Mesenchymal stem cell (in vitro differentiated cells and primary cell): ENCODE measurements around the gene ME1.

Source experiments
- DNase-seq: peaks from one replicate; pipeline ENCODE4 v3.0.0-alpha.2; 2013
- H2AFZ ChIP-seq: one replicate; pipeline ENCODE4 v1.6.1; 2013; ENCODE audit warnings: low read depth, mild to moderate bottlenecking, control low read depth, inconsistent platforms, low read length, moderate library complexity
- H2AK5ac ChIP-seq: 2 replicates; pipeline ENCODE4 v1.6.1; 2013; ENCODE audit warnings: low read length, moderate library complexity, mild to moderate bottlenecking, inconsistent platforms; ENCODE audit not compliant: severe bottlenecking
- H2BK120ac ChIP-seq: one replicate; pipeline ENCODE4 v1.6.1; 2013; ENCODE audit warnings: low read depth, mild to moderate bottlenecking, inconsistent platforms, low read length, moderate library complexity
- H2BK12ac ChIP-seq, 2 experiments: one replicate each; pipeline ENCODE4 v1.6.1; 2013; ENCODE audit warnings: inconsistent platforms in 2 of 2, low read length in 2 of 2, mild to moderate bottlenecking in 2 of 2, moderate library complexity in 2 of 2, control low read depth in 1 of 2
- H2BK15ac ChIP-seq: one replicate; pipeline ENCODE4 v1.6.1; 2013; ENCODE audit warnings: mild to moderate bottlenecking, low read depth, inconsistent platforms; ENCODE audit not compliant: poor library complexity, severe bottlenecking
- H2BK5ac ChIP-seq: 2 replicates; pipeline ENCODE4 v1.6.1; 2013; ENCODE audit warnings: low read depth, mild to moderate bottlenecking, low read length, control low read depth, inconsistent platforms; ENCODE audit not compliant: poor library complexity, severe bottlenecking
- H3K14ac ChIP-seq, 2 experiments: one replicate each; pipeline ENCODE4 v1.6.1; 2013; ENCODE audit warnings: inconsistent platforms in 2 of 2, low read length in 2 of 2, control low read depth in 1 of 2, mild to moderate bottlenecking in 1 of 2, moderate library complexity in 1 of 2
- H3K18ac ChIP-seq, 2 experiments: one replicate each; pipeline ENCODE4 v1.6.1; 2013; ENCODE audit warnings: inconsistent platforms in 2 of 2, low read length in 2 of 2, control low read depth in 1 of 2, low read depth in 1 of 2, mild to moderate bottlenecking in 1 of 2
- H3K23ac ChIP-seq, 2 experiments: one replicate each; pipeline ENCODE4 v1.6.1; 2013; ENCODE audit warnings: inconsistent platforms in 2 of 2, low read length in 2 of 2, mild to moderate bottlenecking in 2 of 2, moderate library complexity in 2 of 2, control low read depth in 1 of 2
- H3K27ac ChIP-seq: 2 replicates; pipeline ENCODE4 v1.5.1; 2013; ENCODE audit warnings: mild to moderate bottlenecking, moderate library complexity, low read length, control low read depth, inconsistent platforms; ENCODE audit not compliant: poor library complexity, severe bottlenecking
- H3K27me3 ChIP-seq, 2 experiments: 2 replicates each; pipeline versions ENCODE4 v1.6.1 to v1.7.0; 2013; ENCODE audit warnings: low read length in 2 of 2, mild to moderate bottlenecking in 2 of 2, moderate library complexity in 2 of 2, control low read depth in 1 of 2, inconsistent platforms in 1 of 2; ENCODE audit not compliant: control insufficient read depth in 1 of 2, insufficient read depth in 1 of 2
- H3K36me3 ChIP-seq, 2 experiments: 2 replicates each; pipeline versions ENCODE4 v1.6.1 to v1.7.0; 2013; ENCODE audit warnings: low read length in 2 of 2, control low read depth in 1 of 2, inconsistent platforms in 1 of 2, low read depth in 1 of 2, mild to moderate bottlenecking in 1 of 2; ENCODE audit not compliant: insufficient read depth in 2 of 2, control insufficient read depth in 1 of 2
- H3K4ac ChIP-seq, 2 experiments: one replicate each; pipeline ENCODE4 v1.6.1; 2013; ENCODE audit warnings: inconsistent platforms in 2 of 2, low read length in 2 of 2, mild to moderate bottlenecking in 2 of 2, moderate library complexity in 2 of 2, control low read depth in 1 of 2, low read depth in 1 of 2
- H3K4me1 ChIP-seq: 2 replicates; pipeline ENCODE4 v1.6.1; 2013; ENCODE audit warnings: low read depth, low read length, control low read depth; ENCODE audit not compliant: control insufficient read depth, insufficient read depth
- H3K4me2 ChIP-seq: 2 replicates; pipeline ENCODE4 v1.6.1; 2013; ENCODE audit warnings: low read length, mild to moderate bottlenecking, inconsistent platforms; ENCODE audit not compliant: poor library complexity, severe bottlenecking
- H3K4me3 ChIP-seq, 2 experiments: 2 replicates each; pipeline versions ENCODE4 v1.5.1 to v1.7.0; 2013; ENCODE audit warnings: low read length in 2 of 2, mild to moderate bottlenecking in 2 of 2, control low read depth in 1 of 2, low read depth in 1 of 2; ENCODE audit not compliant: insufficient read depth in 1 of 2
- H3K79me1 ChIP-seq: replicated peaks from 2 replicates; pipeline ENCODE4 v1.6.1; 2013; ENCODE audit warnings: mild to moderate bottlenecking, control low read depth, low read length, inconsistent platforms; ENCODE audit not compliant: poor library complexity, severe bottlenecking
- H3K9ac ChIP-seq: 2 replicates; pipeline ENCODE4 v1.7.0; 2013; ENCODE audit warnings: mild to moderate bottlenecking, low read length, moderate library complexity
- H3K9me3 ChIP-seq: 2 replicates; pipeline ENCODE4 v1.7.0; 2013; ENCODE audit warnings: mild to moderate bottlenecking, low read length; ENCODE audit not compliant: control insufficient read depth
- H4K8ac ChIP-seq: one replicate; pipeline ENCODE4 v1.6.1; 2013; ENCODE audit warnings: inconsistent platforms, mild to moderate bottlenecking, low read length, moderate library complexity
- H4K91ac ChIP-seq: one replicate; pipeline ENCODE4 v1.6.1; 2013; ENCODE audit warnings: mild to moderate bottlenecking, low read length, inconsistent platforms
- WGBS: methylation state at CpG from one replicate; pipeline ENCODE4 v1.1.7; 2013; ENCODE audit warnings: mixed read lengths; 5-methylcytosine and 5-hydroxymethylcytosine counted together

Gene ME1

GRCh38 chr6:83467620-83468036 lies 36.8 kb upstream of the ME1 start:
- Histone ChIP-seq H3K36me3 (no peaks in the 10 kb centered on the region), H3K14ac (no peak overlapping the region), H3K4me3 (no peak overlapping the region), H3K9me3 (no peaks in the 10 kb centered on the region), H3K27ac (no peak overlapping the region), H3K23ac (no peak overlapping the region), H2BK15ac (no peak overlapping the region), H3K4me1 (no peaks in the 10 kb centered on the region), H2BK12ac (no peak overlapping the region), H2AK5ac (no peak overlapping the region), H4K91ac (no peak overlapping the region), H2BK5ac (no peak overlapping the region), H4K8ac (no peak overlapping the region), H3K18ac (no peak overlapping the region), H3K4ac (no peak overlapping the region), H3K27me3 (peaks cover 0 to 4% of the 10 kb centered on the region in 2 experiments), H2BK120ac (no peak overlapping the region), H3K79me1 (no peaks in the 10 kb centered on the region), H3K4me2 (no peak overlapping the region), H2AFZ (no peak overlapping the region), H3K9ac (no peak overlapping the region)
- no peak for DNase-seq
- WGBS, result 84% methylated on average over 3 of the region's 3 CpGs

- no peak overlapping the region for H3K4ac ChIP-seq
- H3K9me3 ChIP-seq, result no peaks in the 10 kb centered on the region
- no peak overlapping the region for H3K4me2 ChIP-seq
- H3K79me1 ChIP-seq, result no peaks in the 10 kb centered on the region
- no peak overlapping the region for H2BK120ac ChIP-seq
- H3K27me3 ChIP-seq, result peaks cover 0 to 4% of the 10 kb centered on the region in 2 experiments
- 84% methylated on average over 6 of the region's 6 CpGs for WGBS
- no peak overlapping the region for H2AFZ ChIP-seq
- no peak overlapping the region for H4K91ac ChIP-seq
- H2BK5ac ChIP-seq, result no peak overlapping the region
- H4K8ac ChIP-seq, result no peak overlapping the region
- H3K14ac ChIP-seq, result no peak overlapping the region
- H3K4me1 ChIP-seq, result no peaks in the 10 kb centered on the region
- H3K23ac ChIP-seq, result no peak overlapping the region
- no peak overlapping the region for H3K9ac ChIP-seq
- no peak overlapping the region for H3K4me3 ChIP-seq
- no peak overlapping the region for H2AK5ac ChIP-seq
- no peak overlapping the region for H2BK12ac ChIP-seq
- H3K36me3 ChIP-seq, result no peaks in the 10 kb centered on the region
- no peak overlapping the region for H3K18ac ChIP-seq
- no peak overlapping the region for H3K27ac ChIP-seq
- no peak for DNase-seq
- no peak overlapping the region for H2BK15ac ChIP-seq
Observed at GRCh38 chr6:83466328-83466727, 35.5 kb upstream of the ME1 start.

DNA sequence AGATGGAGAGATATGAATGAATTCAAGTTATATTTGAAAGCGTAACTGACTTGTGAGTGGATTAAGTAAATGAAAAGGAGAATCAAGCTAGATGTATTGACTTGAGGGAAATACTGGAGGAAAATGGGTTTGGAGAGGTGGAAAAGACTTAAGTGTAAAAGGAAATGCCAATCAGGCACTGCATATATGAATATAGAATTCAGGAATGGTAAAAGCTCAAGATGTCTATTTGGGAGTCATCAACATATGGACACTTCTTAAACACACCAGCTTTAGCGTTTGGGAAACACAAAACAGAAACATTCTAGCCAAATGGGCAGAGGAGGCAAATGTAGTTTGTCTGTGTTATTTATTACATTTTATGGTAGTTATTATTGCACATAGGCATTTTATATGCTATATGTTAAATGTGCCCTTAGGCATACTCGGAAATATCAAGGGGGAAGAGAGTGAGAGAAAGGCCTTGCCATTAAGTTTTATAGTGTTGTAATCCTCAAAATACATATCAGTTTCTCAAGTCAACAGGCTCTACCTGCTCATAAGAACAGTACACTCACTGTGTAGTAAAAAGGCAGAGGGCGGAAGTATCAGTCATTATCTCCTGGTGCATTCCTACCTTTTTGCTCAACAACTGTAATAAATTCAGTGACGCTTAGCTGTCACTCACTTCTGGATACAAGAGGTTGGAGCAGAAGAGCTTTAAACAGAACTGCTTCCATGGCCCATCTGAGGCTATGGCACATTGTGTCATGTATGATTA lies 33.7 kb upstream of the ME1 start:
- Histone ChIP-seq H2AFZ (no peak overlapping the region), H3K4ac (no peak overlapping the region), H2AK5ac (no peak overlapping the region), H2BK5ac (no peak overlapping the region), H2BK120ac (no peak overlapping the region), H3K4me3 (no peak overlapping the region), H4K8ac (no peak overlapping the region), H3K18ac (no peak overlapping the region), H3K14ac (no peak overlapping the region), H3K4me2 (no peak overlapping the region), H3K36me3 (no peaks in the 10 kb centered on the region), H2BK12ac (no peak overlapping the region), H4K91ac (no peak overlapping the region), H3K9me3 (no peaks in the 10 kb centered on the region), H3K79me1 (no peaks in the 10 kb centered on the region), H3K27me3 (peaks cover 0 to 4% of the 10 kb centered on the region in 2 experiments), H2BK15ac (no peak overlapping the region), H3K23ac (no peak overlapping the region), H3K9ac (no peak overlapping the region), H3K27ac (no peak overlapping the region), H3K4me1 (no peaks in the 10 kb centered on the region)
- DNase-seq, result no peak
- 92% methylated on average over 3 of the region's 5 CpGs for WGBS

GRCh38 chr6:83463886-83464285 lies 33.0 kb upstream of the ME1 start:
- Histone ChIP-seq H3K27ac (no peak overlapping the region), H3K9ac (no peak overlapping the region), H3K4me1 (no peaks in the 10 kb centered on the region), H2AK5ac (no peak overlapping the region), H3K14ac (no peak overlapping the region), H3K4ac (no peak overlapping the region), H2BK5ac (no peak overlapping the region), H2AFZ (no peak overlapping the region), H2BK15ac (no peak overlapping the region), H2BK12ac (no peak overlapping the region), H3K9me3 (no peaks in the 10 kb centered on the region), H3K36me3 (no peaks in the 10 kb centered on the region), H4K8ac (no peak overlapping the region), H3K4me3 (no peak overlapping the region), H3K79me1 (no peaks in the 10 kb centered on the region), H3K23ac (no peak overlapping the region), H3K18ac (no peak overlapping the region), H4K91ac (no peak overlapping the region), H3K4me2 (no peak overlapping the region), H2BK120ac (no peak overlapping the region), H3K27me3 (peaks cover 0 to 4% of the 10 kb centered on the region in 2 experiments)
- WGBS, result 82% methylated on average over 2 of the region's 2 CpGs
- DNase-seq, result peak; percentile 51
